Spinal cord (tissue), 10 donors: ENCODE results near the gene CEP20. TPM values are rescaled to one million over a fixed set of nuclear protein-coding genes. Genes with fewer than 3 reads are reported as not detected.

Source experiments
- DNase-seq, 6 donors: peaks; one replicate each; pipeline versions ENCODE4 v3.0.0 to v3.0.0-alpha.2; 2013 to 2015; ENCODE audit warnings: low spot score in 6 of 6, low read depth in 4 of 6
- H3K27ac ChIP-seq: one replicate; pipeline ENCODE4 v1.5.1; 2013; ENCODE audit warnings: low read depth, low read length, control low read depth
- H3K27me3 ChIP-seq: one replicate; pipeline ENCODE4 v1.6.1; 2013; ENCODE audit warnings: low read length; ENCODE audit not compliant: control insufficient read depth, insufficient read depth
- H3K36me3 ChIP-seq: one replicate; pipeline ENCODE4 v1.6.1; 2013; ENCODE audit warnings: low read length; ENCODE audit not compliant: control insufficient read depth, insufficient read depth
- H3K4me1 ChIP-seq: one replicate; pipeline ENCODE4 v1.6.1; 2013; ENCODE audit warnings: low read length; ENCODE audit not compliant: control insufficient read depth, insufficient read depth
- H3K4me3 ChIP-seq: one replicate; pipeline ENCODE4 v1.5.1; 2013; ENCODE audit warnings: low read depth, low read length, control low read depth
- H3K9me3 ChIP-seq: one replicate; pipeline ENCODE4 v1.6.1; 2013; ENCODE audit warnings: low read length; ENCODE audit not compliant: control insufficient read depth, insufficient read depth
- WGBS: methylation state at CpG from one replicate; pipeline ENCODE4 v1.1.5; 2013; ENCODE audit warnings: missing lambda C conversion rate; ENCODE audit not compliant: insufficient coverage; 5-methylcytosine and 5-hydroxymethylcytosine counted together
- polyA plus RNA-seq, 2 donors: library from polyadenylated mRNA; unstranded; fragments of 120-200 nt; gene quantifications; one replicate each; pipeline ENCODE4 v1.2.1, GENCODE V29; 2013; ENCODE audit not compliant: insufficient read length in 2 of 2
- total RNA-seq, 2 donors: library from RNA; depleted of rRNA in 1 of 2; stranded (reverse); fragments of 120-200 nt in 1 of 2; fragments of >200 nt in 1 of 2; gene quantifications; one replicate each; pipeline versions ENCODE4 v1.2.3 to v1.2.4, GENCODE V29; 2013 to 2014
- donor health status: healthy.

CEP20 gene
- total and polyA plus RNA-seq, 4 donors: 23.2 to 36.3 (median 25.9) TPM

- WGBS: 90% methylated on average over 6 of the region's 11 CpGs
- Histone ChIP-seq H3K27me3 (no peaks in the 10 kb centered on the region), H3K36me3 (no peaks in the 10 kb centered on the region), H3K9me3 (no peaks in the 10 kb centered on the region), H3K4me3 (no peak overlapping the region), H3K27ac (no peak overlapping the region), H3K4me1 (no peaks in the 10 kb centered on the region)
- no peak for DNase-seq
These were observed 50.6 kb downstream of the CEP20 start for GRCh38 chr16:15837761-15838160.

GRCh38 chr16:15836965-15837611, 51.3 kb downstream of the CEP20 start:
- 94% methylated on average over 5 of the region's 10 CpGs for WGBS
- Histone ChIP-seq H3K27me3 (no peaks in the 10 kb centered on the region), H3K36me3 (no peaks in the 10 kb centered on the region), H3K9me3 (no peaks in the 10 kb centered on the region), H3K4me3 (no peak overlapping the region), H3K4me1 (no peaks in the 10 kb centered on the region), H3K27ac (no peak overlapping the region)
- no peak for DNase-seq

DNA sequence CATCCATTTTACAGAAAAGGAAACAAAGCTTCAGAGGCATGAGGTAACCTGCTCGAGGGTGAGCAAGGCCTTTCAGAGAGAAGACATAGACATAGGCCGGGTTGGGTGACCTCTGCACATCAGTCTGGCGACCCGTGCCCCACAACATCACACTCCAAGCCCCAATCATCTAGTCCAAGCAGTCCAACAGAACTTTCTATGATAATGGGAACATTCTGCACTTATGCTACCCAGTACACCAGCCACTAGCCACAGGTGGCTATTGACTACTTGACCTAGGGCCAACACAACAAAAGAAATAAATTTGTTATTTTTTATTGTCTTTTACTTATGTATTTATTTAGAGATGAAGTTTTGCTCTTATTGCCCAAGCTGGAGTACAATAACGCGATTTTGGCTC, 52.3 kb downstream of the CEP20 start:
- no peaks in the 10 kb centered on the region for H3K4me1 ChIP-seq
- DNase-seq: no peak
- no peak overlapping the region for H3K27ac ChIP-seq
- WGBS: 74% methylated on average over 2 of the region's 6 CpGs
- no peaks in the 10 kb centered on the region for H3K9me3 ChIP-seq
- H3K27me3 ChIP-seq: no peaks in the 10 kb centered on the region
- no peaks in the 10 kb centered on the region for H3K36me3 ChIP-seq
- H3K4me3 ChIP-seq: no peak overlapping the region

- H3K4me3 ChIP-seq: no peak overlapping the region
- peaks cover under 1% of the 10 kb centered on the region for H3K9me3 ChIP-seq
- no peaks in the 10 kb centered on the region for H3K27me3 ChIP-seq
- no peak for DNase-seq
- no peaks in the 10 kb centered on the region for H3K4me1 ChIP-seq
- H3K36me3 ChIP-seq: no peaks in the 10 kb centered on the region
- no CpG with 5 or more reads among the region's 2 CpGs for WGBS
- no peak overlapping the region for H3K27ac ChIP-seq
These were observed 53.1 kb downstream of the CEP20 start for GRCh38 chr16:15835136-15835878.

DNA sequence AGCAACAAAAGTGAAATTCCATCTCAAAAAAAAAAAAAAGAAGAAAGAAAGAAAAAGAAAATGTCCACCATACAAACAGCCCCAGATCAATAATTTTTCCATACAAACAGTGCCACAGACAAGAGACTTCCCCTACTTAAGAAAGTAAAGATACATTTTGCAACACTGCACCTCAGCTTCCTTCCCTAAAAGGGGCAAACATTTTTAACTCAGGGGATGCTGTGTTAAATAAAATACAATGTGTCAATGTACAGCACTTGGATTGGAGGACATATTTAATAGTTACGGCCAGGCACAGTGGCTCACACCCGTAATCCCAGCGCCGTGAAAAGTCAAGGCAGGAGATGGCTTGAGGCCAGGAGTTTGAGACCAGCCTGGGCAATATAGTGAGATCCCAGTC, 53.9 kb downstream of the CEP20 start:
- Histone ChIP-seq H3K36me3 (no peaks in the 10 kb centered on the region), H3K9me3 (peaks cover 4% of the 10 kb centered on the region), H3K27ac (no peak overlapping the region), H3K4me1 (no peaks in the 10 kb centered on the region), H3K27me3 (no peaks in the 10 kb centered on the region), H3K4me3 (no peak overlapping the region)
- 95% methylated on average over 4 of the region's 4 CpGs for WGBS
- DNase-seq: no peak

DNA sequence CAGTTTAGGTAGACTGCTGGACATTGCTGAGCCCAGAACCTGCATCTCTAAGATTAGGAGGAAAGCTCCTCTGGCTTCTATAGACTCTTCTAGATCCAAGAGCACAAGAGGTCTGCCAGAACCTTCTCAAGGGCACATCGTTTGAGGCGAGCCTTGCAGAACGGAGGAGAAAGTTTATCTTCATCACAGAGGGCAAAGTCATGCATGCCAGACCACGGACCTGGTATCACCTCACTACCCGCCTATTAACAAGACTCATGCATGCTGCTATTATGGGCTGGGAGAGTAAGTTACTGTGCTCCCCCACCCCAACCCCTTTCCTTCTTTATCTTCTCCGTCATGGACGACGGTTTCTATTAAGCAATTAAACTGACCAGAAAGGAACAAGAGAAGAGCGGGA, 54.9 kb downstream of the CEP20 start:
- DNase-seq: no peak
- no peaks in the 10 kb centered on the region for H3K27me3 ChIP-seq
- peaks cover 4% of the 10 kb centered on the region for H3K9me3 ChIP-seq
- no peaks in the 10 kb centered on the region for H3K4me1 ChIP-seq
- no peaks in the 10 kb centered on the region for H3K36me3 ChIP-seq
- WGBS: 90% methylated on average over 2 of the region's 9 CpGs
- no peak overlapping the region for H3K27ac ChIP-seq
- no peak overlapping the region for H3K4me3 ChIP-seq

GRCh38 chr16:15832241-15832640, 56.2 kb downstream of the CEP20 start:
- 89% methylated on average over 3 of the region's 6 CpGs for WGBS
- Histone ChIP-seq H3K27me3 (no peaks in the 10 kb centered on the region), H3K36me3 (no peaks in the 10 kb centered on the region), H3K27ac (no peak overlapping the region), H3K4me1 (no peaks in the 10 kb centered on the region), H3K9me3 (peaks cover 4% of the 10 kb centered on the region), H3K4me3 (no peak overlapping the region)
- DNase-seq: no peak

- no CpG with 5 or more reads among the region's 6 CpGs for WGBS
- no peak for DNase-seq
These were observed 57.5 kb downstream of the CEP20 start for GRCh38 chr16:15830832-15831451.

DNA sequence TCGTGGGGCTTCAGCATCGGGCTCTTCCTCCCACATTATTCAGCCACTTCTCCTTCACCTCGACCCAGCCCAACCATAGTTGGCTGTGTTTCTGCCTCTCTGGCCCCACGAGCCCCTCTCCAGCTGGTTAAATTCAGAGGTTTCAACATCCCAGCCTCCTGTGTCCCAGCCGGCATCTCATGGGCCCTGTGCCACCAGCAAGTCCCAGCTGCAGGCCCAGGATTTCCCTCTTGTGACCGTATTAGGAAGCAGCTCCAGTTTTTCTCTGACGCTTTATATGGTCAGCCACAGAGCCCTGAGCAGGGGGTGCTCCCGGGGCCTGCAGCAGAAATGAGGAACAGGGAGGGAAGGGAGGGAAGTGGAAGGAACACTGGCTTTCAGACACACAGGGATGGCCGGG, 58.9 kb downstream of the CEP20 start:
- H3K9me3 ChIP-seq: peaks cover 4% of the 10 kb centered on the region
- no peaks in the 10 kb centered on the region for H3K36me3 ChIP-seq
- DNase-seq: peak in 1 of 6 donors; percentile 7
- no peak overlapping the region for H3K27ac ChIP-seq
- no peaks in the 10 kb centered on the region for H3K4me1 ChIP-seq
- H3K27me3 ChIP-seq: no peaks in the 10 kb centered on the region
- WGBS: 49% methylated on average over 8 of the region's 9 CpGs
- H3K4me3 ChIP-seq: no peak overlapping the region

More at GRCh38 chr16:15830832-15831451, 57.5 kb downstream of the CEP20 start:
- Histone ChIP-seq H3K4me1 (no peaks in the 10 kb centered on the region), H3K36me3 (no peaks in the 10 kb centered on the region), H3K27ac (no peak overlapping the region), H3K4me3 (no peak overlapping the region), H3K27me3 (no peaks in the 10 kb centered on the region), H3K9me3 (peaks cover 4% of the 10 kb centered on the region)
